CD4-positive, alpha-beta T cell treated with Interleukin-4 for 4 hours (primary cell): ENCODE results near the gene RIMKLB.
"Not testable (repeated sequence)": the region's sequence is repeated elsewhere in the genome, so short reads cannot be mapped to it uniquely, and the experiment has no call there.

ENCODE experiments used
- DNase-seq: peaks from one replicate; pipeline ENCODE4 v3.0.0-alpha.2; 2020

The RIMKLB gene

DNA sequence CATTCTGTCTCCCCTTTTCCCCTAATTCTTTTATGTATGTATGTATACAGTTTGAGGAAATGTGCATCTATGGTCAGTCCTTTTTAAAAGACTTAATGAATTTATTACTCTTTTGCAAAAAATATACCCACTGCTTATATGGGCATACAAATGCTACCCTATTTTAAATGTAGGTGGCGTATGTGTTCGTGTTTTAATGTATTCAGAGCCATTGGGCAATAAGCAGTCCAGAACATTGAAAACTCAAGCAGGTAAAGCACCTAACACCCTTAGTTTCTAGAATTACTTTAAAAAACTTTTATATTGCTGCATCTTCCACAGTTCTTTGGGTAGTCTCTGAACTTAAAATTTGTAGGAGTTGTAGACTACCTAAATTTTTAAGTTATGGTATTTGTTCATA, 82.1 kb downstream of the RIMKLB start:
- no peak for DNase-seq

DNA sequence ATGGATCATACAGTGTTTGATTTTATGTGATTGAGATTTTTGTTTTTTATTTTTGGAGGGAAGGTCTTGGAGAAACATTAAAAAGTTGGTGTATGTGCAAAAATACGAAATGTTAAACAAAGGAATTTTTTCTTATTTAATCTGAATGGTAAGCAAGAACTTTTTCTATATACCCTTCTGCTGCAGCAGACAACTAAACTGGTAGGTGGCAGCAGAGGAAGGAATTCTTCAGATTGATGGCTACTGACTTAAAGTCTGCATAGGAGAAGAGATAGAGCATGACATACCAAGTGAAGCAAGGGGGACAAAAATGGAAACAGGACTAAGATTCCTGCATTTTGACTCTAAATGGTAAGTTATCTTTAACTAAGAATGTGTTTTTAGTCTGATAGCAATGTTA, 82.6 kb downstream of the RIMKLB start:
- no peak for DNase-seq

DNA sequence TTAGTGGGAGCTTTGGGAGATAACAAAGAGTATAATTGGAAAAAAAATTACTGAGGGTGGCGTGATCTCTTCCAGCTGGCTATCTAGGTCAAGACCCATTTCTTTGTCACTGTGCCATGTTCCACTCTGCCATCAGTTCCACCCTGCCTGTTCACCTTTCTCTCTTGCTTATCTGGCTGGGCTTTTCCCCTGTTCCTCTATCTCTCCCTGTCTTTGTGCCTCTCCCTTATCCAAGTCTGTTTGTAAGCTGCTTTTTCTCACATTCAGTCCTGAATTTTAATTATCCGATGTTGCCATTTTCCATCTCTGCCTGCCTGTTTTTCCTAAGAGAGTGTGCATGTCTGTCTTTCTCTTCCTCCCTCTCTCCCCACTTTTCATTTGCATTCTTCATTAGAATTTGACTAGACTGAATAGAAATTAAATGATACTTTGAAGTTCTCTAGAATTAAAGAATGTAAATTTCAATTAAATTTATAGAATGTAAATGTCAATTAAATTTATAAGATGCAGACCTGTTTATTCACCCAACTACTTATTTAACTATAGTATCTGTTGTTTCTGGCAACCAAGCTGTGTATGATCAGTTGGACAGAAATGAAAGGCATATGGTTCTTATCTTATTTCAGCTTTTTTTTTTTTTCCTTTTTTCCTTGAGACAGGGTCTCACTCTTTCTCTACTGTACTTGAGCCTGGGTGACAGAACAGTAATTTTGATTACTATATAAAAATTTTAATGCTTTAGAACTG, 83.8 kb downstream of the RIMKLB start:
- no peak for DNase-seq

DNA sequence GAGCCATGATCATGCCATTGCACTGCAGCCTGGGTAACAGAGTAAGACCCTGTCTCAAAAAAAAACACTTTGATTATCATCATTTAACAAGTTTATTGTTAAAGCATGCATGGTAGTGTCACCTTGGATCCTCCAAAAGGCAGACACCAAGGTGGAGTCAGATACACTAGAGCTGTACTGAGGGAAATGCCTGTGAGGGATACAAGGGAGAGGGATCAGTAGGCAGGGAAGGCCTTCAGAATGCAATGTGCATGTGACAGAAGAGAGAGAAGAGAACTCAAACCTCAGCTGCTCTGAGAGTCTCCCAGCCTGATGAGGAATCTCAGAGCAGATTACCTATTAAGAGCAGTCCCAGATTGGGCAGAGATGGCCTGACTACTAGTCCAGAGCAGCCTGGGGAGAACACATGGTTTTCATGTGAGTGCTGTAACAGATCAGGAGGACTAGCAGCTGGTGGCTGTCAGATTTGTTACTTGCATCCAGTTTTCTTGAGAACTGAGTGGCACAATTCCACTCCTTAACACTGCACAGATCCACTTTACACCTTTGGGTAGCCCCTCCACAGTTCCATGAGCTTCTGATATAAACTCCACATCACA, 86.6 kb downstream of the RIMKLB start:
- DNase-seq: no peak

DNA sequence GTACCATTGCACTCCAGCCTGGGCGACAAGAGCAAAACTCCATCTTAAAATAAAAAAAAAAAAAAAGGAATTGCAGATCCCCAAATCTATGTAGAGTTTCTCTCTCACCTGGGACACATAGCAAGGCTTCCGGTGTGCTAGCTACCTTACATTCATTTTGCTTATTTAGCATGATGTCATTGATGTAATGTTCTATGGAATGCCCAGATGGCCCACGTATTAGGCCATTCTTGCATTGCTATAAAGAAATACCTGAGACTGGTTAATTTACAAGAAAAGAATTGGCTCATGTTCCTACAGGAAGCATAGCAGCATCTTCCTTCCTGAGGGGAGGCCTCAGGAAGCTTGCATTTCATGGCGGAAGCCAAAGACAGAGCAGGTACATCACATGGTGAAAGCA, 87.7 kb downstream of the RIMKLB start:
- DNase-seq: no peak

DNA sequence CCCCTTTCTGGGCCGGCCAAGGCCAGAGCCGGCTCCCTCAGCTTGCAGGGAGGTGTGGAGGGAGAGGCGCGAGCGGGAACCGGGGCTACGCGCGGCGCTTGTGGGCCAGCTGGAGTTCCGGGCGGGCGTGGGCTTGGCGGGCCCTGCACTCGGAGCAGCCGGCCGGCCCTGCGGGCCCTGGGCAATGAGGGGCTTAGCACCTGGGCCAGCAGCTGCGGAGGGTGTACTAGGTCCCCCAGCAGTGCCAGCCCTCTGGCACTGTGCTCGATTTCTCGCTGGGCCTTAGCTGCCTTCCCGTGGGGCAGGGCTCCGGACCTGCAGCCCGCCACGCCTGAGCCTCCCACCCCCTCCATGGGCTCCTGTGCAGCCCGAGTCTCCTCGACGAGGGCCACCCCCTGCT, 89.4 kb downstream of the RIMKLB start:
- not testable (repeated sequence) for DNase-seq

DNA sequence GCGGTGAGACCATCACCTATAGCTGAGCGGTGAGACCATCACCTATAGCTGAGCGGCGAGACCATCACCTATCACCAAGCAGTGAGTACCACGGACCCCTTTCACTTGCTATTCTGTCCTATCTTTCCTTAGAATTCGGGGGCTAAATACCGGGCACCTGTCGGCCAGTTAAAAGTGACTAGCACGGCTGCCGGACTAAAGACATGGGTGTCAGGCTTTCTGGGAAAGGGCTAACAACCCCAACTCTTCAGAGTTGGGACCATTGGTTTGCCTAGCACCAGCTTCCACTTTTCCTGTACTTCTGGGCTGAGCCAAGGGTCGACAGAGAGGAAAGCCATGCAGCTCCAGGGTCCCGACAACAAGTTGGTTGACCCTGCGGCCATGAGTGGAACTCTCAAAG, 90.9 kb downstream of the RIMKLB start:
- not testable (repeated sequence) for DNase-seq

DNA sequence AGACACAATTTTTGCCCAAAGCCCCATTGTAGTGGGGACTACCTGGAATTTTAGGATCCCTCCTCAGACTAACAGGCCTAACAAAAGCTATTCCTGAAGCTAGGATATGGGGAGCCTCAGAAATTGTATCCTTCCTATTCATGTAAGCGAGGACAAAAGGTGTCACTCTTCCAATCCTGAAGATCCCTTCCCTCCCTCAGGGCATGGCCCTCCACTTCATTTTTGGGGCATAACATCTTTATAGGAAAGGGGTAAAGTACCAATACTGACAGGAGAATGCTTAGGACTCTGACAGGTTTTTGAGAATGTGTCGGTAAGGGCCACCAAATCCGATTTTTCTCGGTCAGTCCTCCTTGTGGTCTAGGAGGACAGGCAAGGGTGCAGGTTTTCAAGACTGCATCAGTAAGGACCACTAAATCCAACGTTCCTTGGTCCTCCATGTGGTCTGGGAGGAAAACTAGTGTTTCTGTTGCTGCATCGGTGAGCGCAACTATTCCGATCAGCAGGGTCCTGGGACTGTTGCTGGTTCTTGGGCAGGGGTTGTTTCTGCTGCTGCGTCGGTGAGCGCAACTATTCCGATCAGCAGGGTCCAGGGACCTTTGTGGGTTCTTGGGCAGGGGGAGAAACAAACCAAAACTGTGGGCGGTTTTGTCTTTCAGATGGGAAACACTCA, 91.7 kb downstream of the RIMKLB start:
- DNase-seq: not testable (repeated sequence)

DNA sequence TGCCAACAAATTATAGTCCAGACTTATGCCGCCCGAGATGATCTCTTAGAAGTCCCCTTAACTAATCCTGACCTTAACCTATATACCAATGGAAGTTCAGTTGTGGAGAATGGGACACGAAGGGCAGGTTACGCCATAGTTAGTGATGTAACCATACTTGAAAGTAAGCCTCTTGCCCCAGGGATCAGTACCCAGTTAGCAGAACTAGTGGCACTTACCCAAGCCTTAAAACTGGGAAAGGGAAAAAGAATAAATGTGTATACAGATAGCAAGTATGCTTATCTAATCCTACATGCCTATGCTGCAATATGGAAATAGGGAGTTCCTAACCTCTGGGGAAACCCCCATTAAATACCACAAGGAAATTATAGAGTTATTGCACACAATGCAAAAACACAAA, 95.4 kb downstream of the RIMKLB start:
- DNase-seq: not testable (repeated sequence)

DNA sequence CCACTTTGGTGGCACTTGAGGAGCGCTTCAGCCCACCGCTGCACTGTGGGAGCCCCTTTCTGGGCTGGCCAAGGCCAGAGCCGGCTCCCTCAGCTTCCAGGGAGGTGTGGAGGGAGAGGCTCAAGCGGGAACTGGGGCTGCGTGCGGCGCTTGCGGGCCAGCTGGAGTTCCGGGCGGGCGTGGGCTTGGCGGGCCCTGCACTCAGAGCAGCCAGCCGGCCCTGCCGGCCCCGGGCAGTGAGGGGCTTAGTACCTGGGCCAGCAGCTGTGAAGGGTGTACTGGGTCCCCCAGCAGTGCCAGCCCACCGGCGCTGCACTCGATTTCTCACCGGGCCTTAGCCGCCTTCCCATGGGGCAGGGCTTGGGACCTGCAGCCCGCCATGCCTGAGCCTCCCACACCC, 96.8 kb downstream of the RIMKLB start:
- DNase-seq: not testable (repeated sequence)

DNA sequence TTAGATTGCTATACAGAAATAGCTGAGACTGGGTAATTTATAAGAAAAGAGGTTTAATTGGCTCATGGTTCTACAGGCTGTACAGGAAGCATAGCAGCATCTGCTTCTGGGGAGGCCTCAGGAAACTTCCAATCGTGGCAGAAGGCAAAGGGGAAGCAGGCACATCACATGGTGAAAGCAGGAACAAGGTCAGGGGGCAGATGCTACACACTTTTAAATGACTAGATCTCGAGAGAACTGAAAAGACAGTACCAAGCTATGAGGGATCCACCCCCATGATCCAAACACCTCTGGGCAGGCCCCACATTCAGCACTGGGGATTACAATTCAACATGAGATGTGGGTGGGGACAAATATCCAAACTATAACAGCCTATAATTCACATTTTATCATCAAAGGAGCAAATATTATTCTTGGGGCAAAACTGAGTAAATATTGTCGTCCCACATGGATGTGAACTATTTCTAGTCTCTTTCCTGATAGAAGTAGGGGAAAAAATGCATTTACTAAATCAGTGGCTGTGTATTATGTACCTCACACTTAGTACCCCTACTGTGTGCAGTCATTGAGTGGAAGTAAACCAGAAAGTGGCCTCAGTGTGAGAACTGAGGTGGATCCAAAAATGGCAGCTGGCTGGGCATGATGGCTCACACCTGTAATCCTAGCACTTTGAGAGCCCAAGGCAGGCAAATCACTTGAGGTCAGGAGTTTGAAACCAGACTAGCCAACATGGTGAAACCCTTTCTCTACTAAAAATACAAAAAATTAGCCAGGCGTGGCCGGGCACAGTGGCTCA, 99.2 kb downstream of the RIMKLB start:
- no peak for DNase-seq

DNA sequence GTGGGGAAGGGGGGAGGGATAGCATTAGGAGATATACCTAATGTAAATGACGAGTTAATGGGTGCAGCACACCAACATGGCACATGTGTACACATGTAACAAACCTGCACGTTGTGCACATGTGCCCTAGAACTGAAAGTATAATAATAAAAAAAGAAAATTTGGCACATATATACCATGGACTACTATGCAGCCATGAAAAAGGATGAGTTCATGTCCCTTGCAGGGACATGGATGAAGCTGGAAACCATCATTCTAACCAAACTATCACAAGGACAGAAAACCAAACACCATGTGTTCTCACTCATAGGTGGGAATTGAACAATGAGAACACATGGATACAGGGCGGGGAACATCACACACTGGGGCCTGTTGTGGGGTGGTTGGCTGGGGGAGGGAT, 103.4 kb downstream of the RIMKLB start:
- DNase-seq: not testable (repeated sequence)

DNA sequence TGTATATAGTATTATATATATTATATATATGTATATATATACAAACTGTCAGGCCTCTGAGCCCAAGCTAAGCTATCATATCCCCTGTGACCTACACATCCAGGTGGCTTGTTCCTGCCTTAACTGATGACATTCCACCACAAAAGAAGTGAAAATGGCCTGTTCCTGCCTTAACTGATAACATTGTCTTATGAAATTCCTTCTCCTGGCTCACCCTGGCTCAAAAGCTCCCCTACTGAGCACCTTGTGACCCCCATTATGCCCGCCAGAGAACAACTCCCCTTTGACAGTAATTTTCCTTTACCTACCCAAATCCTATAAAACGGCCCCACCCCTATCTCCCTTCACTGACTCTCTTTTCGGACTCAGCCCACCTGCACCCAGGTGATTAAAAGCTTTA, 107.0 kb downstream of the RIMKLB start:
- DNase-seq: not testable (repeated sequence)

DNA sequence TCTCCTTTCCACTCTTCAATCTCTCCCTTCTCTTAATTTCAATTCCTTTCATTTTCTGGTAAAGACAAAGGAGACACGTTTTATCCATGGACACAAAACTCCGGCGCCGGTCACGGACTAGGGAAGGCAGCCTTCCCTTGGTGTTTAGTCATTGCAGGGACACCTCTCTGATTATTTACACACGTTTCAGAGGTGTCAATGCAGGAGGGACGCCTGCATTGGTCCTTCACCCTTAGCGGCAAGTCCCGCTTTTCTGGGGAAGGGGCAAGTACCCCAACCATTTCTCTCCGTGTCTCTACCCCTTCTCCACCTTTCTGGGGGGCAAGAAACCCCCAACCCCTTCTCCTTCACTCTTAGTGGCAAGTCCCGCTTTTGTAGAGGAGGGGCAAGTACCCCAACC, 107.7 kb downstream of the RIMKLB start:
- DNase-seq: not testable (repeated sequence)

DNA sequence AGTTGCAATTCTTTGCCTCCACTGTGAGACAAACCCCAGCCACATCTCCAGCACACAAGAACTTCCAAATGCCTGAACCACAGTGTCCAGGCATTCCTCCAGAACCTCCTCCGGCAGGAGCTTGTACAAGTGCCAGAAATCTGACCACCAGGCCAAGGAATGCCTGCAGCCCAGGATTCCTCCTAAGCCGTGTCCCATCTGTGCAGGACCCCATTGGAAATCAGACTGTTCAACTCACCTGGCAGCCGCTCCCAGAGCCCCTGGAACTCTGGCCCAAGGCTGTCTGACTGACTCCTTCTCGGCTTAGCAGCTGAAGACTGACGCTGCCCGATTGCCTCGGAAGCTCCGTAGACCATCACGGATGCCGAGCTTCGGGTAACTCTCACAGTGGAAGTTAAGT, 109.3 kb downstream of the RIMKLB start:
- DNase-seq: not testable (repeated sequence)

DNA sequence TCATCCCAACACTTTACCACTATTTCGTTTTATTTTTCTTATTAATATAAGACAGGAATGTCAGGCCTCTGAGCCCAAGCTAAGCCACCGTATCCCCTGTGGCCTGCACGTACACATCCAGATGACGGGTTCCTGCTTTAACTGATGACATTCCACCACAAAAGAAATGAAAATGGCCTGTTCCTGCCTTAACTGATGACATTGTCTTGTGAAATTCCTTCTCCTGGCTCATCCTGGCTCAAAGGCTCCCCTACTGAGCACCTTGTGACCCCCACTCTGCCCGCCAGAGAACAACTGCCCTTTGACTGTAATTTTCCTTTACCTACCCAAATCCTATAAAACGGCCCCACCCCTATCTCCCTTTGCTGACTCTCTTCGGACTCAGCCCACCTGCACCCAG, 112.3 kb downstream of the RIMKLB start:
- not testable (repeated sequence) for DNase-seq

DNA sequence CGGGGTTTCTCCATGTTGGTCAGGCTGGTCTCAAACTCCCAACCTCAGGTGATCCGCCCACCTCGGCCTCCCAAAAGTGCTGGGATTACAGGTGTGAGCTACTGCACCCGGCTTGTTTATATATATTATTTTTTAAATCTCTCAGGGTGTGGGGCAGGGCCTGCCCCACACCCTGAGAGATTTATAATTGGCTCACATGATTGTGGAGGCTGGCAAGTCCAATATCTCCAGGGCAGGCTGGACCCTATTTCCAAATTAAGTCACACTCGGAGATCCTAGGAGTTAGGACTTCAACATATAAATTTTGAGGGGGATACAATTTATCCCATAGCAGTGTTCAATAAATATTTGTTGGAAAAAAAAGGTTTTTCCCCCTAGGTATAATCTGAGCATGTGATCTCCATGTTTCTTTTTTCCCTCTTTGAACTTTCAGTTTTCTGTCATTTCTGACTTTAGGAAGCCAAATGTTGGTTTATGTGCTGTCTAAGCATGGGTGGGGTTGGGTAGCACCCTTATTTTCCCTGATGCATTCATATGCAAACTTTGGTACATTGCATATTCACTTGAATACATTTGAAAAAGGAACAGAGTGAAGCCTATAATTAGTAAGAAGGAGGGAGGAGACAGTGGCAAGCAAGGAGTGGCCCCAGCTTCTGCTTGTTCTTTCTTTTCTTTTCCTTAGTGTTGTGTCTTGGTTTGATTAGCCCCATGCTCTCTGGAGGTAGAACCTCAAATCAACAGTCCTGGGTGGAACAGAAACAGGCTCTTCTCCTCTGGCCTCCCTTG, 116.0 kb downstream of the RIMKLB start:
- no peak for DNase-seq

DNA sequence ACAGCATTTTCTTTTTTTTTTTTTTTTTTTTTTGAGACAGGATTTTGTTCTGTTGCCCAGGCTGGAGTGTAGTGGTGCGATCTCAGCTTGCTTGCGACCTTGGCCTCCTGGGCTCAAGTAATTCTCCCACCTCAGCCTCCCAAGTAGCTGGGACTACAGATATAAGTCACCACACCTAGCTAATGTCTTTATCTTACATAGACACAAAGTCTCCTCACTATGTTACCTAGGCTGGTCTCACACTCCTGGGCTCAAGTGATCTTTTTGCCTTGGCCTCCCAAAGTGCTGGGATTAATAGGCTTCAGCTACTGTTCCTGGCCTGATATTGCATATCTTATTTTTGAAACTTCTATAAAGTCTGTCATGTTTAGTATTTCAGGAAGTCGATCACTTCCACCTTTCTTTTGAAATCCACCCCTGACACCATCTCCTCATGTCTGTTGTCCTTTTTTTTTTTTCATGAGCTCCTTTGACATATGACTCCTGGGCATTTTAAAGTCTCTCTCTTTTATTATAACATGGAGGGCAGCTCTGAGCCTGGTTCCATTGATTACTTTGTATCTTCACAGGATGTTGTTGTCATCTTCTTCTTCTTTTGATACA, 118.8 kb downstream of the RIMKLB start:
- DNase-seq: no peak

DNA sequence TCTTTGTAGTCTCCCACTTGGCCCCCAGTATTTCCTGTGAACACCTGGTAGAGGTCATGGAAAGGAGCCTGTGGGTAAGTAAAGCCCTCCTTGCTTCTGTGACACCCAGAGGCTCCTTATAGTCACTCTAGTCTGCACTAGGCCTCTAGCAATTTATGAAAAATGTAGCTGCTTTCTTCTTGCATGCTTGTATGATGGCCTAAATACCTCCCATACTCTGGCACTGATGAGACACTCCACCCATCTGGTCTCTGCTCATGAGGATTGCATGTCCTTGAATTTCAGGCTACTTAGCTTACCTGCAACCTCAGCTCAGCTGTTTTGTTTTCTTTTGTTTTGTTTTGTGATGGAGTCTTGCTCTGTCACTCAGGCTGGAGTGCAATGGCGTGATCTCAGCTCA, 120.1 kb downstream of the RIMKLB start:
- DNase-seq: no peak

DNA sequence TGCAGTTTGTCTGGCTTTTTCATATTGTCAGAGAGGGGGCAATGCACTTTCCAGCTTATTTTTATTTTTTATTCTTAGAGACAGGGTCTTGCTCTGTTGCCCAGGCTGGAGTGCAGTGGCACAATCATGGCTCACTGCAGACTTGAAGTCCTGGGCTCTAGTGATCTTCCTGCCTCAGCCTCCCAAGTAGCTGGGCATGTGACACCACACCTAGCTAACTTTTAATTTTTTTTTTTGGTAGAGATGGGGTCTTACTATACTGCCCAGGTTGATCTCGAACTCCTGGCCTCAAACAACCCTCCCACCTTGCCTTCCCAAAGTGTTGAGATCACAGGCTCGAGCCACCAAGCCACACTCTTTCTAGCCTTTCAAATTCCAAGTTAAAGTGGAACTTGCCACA, 120.7 kb downstream of the RIMKLB start:
- DNase-seq: no peak

DNA sequence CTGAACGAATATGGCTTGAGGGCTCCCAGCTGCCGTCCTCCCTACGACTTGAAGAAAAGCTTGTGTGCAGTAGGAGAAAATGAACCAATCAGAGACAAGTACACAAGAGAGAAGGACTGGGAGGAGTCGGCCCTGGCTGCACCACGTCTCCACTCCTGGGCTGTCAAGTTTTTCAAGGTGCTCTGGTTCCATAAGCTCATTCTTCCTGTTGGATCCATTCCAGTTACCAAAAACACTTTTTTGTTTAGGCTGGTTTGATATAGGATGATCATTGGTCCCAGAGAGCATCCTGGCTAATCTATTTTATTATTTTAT, 121.8 kb downstream of the RIMKLB start:
- DNase-seq: no peak

DNA sequence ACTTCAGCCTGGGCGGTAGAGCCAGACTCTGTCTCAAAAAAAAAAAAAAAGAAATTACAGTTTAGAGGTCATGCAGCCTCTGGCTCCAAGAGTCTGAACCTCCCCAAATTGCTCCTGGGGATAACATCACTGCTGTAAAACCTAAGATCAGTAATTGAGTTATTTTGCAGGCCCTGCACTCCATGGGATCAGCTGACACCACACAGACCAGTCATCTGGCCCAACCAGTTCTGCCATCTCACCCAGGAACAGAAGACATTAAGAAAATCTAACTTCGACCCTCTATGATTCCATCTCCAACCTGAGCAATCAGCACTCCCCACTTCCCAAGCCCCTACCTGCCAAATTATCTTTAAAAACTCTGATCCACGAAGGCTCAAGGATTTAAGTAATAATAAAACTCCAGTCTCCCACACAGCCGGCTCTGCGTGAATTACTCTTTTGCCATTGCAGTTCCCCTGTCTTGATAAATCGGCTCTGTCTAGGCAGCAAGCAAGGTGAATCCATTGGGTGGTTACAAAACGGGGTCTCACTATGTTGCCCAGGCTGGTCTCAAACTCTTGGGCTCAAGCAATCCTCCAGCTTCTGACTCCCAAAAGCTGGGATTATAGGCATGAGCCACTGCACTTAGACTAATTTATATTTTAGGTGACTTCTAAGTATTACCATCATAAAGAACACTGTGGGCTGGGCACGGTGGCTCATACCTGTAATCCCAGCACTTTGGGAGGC, 123.1 kb downstream of the RIMKLB start:
- DNase-seq: not testable (repeated sequence)
